Vagina (tissue), 2 donors: ENCODE measurements around the gene BCL2L14. TPM values are rescaled to one million over a fixed set of nuclear protein-coding genes. Genes with fewer than 3 reads are reported as not detected.

Source experiments
- DNase-seq, 2 donors: peaks; one replicate each; pipeline ENCODE4 v3.0.0-alpha.2; 2017; ENCODE audit errors: extremely low spot score in 2 of 2
- H3K27ac ChIP-seq: fragments of 200-600 bp; sonication (generic); one replicate; pipeline ENCODE4 v1.5.1; 2019
- H3K27me3 ChIP-seq: fragments of 200-600 bp; sonication (generic); one replicate; pipeline ENCODE4 v1.5.1; 2019
- H3K36me3 ChIP-seq, 2 donors: fragments of 200-600 bp; sonication (generic); one replicate each; pipeline ENCODE4 v1.5.1; 2017 to 2019
- H3K4me1 ChIP-seq: fragments of 200-600 bp; sonication (generic); one replicate; pipeline ENCODE4 v1.5.1; 2019
- H3K4me3 ChIP-seq, 2 donors: fragments of 200-600 bp; sonication (generic); 1 replicate in 1 of 2; 2 replicates in 1 of 2; pipeline ENCODE4 v1.5.1; 2016 to 2019
- H3K9me3 ChIP-seq: fragments of 200-600 bp; sonication (generic); one replicate; pipeline ENCODE4 v1.5.1; 2019
- POLR2A ChIP-seq, 2 donors: fragments of 450-650 bp; IDR thresholded peaks; one replicate each; pipeline ENCODE4 v1.6.1; 2017; ENCODE audit warnings: antibody characterized with exemption in 2 of 2, mild to moderate bottlenecking in 2 of 2, moderate library complexity in 2 of 2
- POLR2AphosphoS5 ChIP-seq, 2 donors: sonication (generic); formaldehyde crosslinking; IDR thresholded peaks; one replicate each; pipeline ENCODE4 v1.9.0; 2017; ENCODE audit warnings: antibody characterized with exemption in 2 of 2, mild to moderate bottlenecking in 2 of 2, low read depth in 1 of 2; ENCODE audit not compliant: insufficient read depth in 1 of 2
- intact Hi-C: fragments of 100-400 bp; cut with DNase I; formaldehyde crosslinking; loops from one replicate; pipeline ENCODE4 v1.15.1; 2023
- total RNA-seq: library from RNA; depleted of rRNA; stranded (reverse); fragments of >200 nt; gene quantifications from one replicate; pipeline ENCODE4 v1.2.3, GENCODE V29; 2016
- TF ChIP-seq, protein P1 (sequence below), 3 experiments: fragments of 450-650 bp in 2 of 3; fragments of 200-600 bp in 1 of 3; sonication (generic) in 1 of 3; IDR thresholded peaks; one replicate each; pipeline ENCODE4 v1.5.1; 2017 to 2019; ENCODE audit warnings: antibody characterized with exemption in 3 of 3, mild to moderate bottlenecking in 2 of 3, moderate library complexity in 2 of 3

The BCL2L14 gene
- total RNA-seq, 1 donor from 2014 or later, result not detected

DNA sequence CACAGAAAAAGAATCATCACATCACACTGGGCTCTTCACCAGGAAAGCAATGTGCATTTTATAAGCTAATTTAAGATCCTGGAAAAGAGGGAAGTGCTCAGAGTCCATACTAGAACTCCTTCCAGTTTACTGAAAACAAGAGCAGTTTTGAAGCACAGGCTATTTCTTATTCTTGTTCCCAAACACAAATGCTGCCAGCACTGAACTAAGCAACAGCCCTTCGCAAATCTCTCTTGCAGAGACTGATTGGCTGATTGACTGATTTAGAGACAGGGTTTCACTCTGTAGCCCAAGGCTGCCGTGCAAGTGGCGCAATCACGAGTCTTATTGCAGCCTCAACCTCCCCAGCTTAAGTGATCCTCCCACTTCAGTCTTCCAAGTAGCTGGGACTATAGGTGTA is 44.8 kb downstream of the BCL2L14 start:
- H3K27ac ChIP-seq, result peak overlapping the region; percentile 12
- no peaks in the 10 kb centered on the region for H3K27me3 ChIP-seq
- intact Hi-C loops, result no loop called here
- TF ChIP-seq POLR2AphosphoS5 (IDR thresholded peaks at IDR 0.05; ENCODE audit: insufficient read depth in 1 of 2, low read depth in 1 of 2) (no peak), POLR2A (IDR thresholded peaks at IDR 0.05) (no peak)
- TF ChIP-seq, protein P1, sequence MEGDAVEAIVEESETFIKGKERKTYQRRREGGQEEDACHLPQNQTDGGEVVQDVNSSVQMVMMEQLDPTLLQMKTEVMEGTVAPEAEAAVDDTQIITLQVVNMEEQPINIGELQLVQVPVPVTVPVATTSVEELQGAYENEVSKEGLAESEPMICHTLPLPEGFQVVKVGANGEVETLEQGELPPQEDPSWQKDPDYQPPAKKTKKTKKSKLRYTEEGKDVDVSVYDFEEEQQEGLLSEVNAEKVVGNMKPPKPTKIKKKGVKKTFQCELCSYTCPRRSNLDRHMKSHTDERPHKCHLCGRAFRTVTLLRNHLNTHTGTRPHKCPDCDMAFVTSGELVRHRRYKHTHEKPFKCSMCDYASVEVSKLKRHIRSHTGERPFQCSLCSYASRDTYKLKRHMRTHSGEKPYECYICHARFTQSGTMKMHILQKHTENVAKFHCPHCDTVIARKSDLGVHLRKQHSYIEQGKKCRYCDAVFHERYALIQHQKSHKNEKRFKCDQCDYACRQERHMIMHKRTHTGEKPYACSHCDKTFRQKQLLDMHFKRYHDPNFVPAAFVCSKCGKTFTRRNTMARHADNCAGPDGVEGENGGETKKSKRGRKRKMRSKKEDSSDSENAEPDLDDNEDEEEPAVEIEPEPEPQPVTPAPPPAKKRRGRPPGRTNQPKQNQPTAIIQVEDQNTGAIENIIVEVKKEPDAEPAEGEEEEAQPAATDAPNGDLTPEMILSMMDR (IDR thresholded peaks at IDR 0.05), result no peak
- H3K36me3 ChIP-seq, result peaks cover 0 to under 1% of the 10 kb centered on the region in 2 donors
- H3K9me3 ChIP-seq, result no peaks in the 10 kb centered on the region
- DNase-seq, result no peak
- no peaks in the 10 kb centered on the region for H3K4me1 ChIP-seq
- no peak overlapping the region for H3K4me3 ChIP-seq

DNA sequence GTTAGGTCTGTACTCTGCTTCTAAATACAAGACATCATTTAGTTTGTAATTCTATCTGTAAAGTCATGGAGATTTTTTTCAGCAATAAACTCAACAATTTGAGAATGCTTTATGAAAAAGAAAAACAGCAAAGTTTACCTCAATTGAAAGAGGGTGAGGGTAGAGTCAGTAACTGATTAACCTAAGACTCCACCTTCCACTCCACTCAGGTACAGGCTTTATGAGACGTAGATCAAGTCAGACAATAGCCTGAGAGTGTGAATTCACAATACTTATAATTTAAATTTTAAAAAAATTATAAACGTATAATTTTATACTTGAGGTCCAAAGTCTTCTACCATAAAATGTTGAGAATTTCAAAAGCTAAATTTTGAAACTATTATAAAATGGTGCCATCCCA is 45.9 kb downstream of the BCL2L14 start:
- no peak for DNase-seq
- Histone ChIP-seq H3K27ac (no peak overlapping the region), H3K36me3 (peaks cover 0 to 8% of the 10 kb centered on the region in 2 donors), H3K9me3 (no peaks in the 10 kb centered on the region), H3K4me3 (no peak overlapping the region), H3K27me3 (no peaks in the 10 kb centered on the region), H3K4me1 (no peaks in the 10 kb centered on the region)
- intact Hi-C loops, result no loop called here
- TF ChIP-seq POLR2A (IDR thresholded peaks at IDR 0.05), result no peak
- TF ChIP-seq POLR2AphosphoS5 (IDR thresholded peaks at IDR 0.05; ENCODE audit: insufficient read depth in 1 of 2, low read depth in 1 of 2), result no peak
- TF ChIP-seq, protein P1 (IDR thresholded peaks at IDR 0.05), result no peak

GRCh38 chr12:12121061-12121460 is 50.3 kb downstream of the BCL2L14 start:
- Histone ChIP-seq H3K27me3 (no peaks in the 10 kb centered on the region), H3K36me3 (peaks cover 0 to 36% of the 10 kb centered on the region in 2 donors), H3K27ac (no peak overlapping the region), H3K4me3 (no peak overlapping the region), H3K4me1 (no peaks in the 10 kb centered on the region), H3K9me3 (no peaks in the 10 kb centered on the region)
- TF ChIP-seq POLR2AphosphoS5 (IDR thresholded peaks at IDR 0.05; ENCODE audit: insufficient read depth in 1 of 2, low read depth in 1 of 2), result no peak
- TF ChIP-seq, protein P1 (IDR thresholded peaks at IDR 0.05), result no peak
- no peak for TF ChIP-seq POLR2A (IDR thresholded peaks at IDR 0.05)
- no peak for DNase-seq
- intact Hi-C loops, result no loop called here

DNA sequence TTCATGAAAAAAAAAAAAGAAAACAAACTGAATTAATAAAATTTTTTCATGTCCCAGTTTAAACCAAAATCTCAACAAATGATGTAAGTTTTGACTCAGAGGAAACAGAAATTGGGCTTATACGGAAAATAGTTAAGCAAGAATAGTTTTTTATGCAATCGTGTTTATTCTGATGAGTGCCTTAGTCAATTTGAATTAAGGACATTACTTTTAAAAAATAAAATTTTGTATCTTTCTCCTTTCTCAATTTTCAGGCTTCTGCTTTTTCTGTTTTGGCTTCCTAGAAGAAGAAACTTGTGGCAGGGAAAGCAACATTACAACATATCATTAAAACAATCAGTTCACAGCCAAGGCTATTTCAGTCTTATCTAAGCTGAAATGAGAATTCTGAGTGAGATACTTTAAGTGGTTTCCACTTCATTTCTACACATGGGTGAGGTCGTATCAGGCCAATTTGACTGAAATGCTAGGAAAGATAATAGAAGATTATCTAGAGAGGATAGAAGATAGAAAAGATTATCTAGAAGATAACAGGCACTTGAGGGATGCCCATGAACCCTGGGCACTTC is 52.4 kb downstream of the BCL2L14 start:
- TF ChIP-seq POLR2A (IDR thresholded peaks at IDR 0.05), result no peak
- TF ChIP-seq, protein P1 (IDR thresholded peaks at IDR 0.05), result no peak
- Histone ChIP-seq H3K27me3 (no peaks in the 10 kb centered on the region), H3K4me3 (no peak overlapping the region), H3K9me3 (no peaks in the 10 kb centered on the region), H3K36me3 (peaks cover 0 to 39% of the 10 kb centered on the region in 2 donors), H3K27ac (peak overlapping the region; percentile 34), H3K4me1 (no peaks in the 10 kb centered on the region)
- intact Hi-C loops, result no loop called here
- DNase-seq, result no peak

GRCh38 chr12:12126551-12126950 is 55.8 kb downstream of the BCL2L14 start:
- H3K9me3 ChIP-seq, result no peaks in the 10 kb centered on the region
- no peaks in the 10 kb centered on the region for H3K27me3 ChIP-seq
- no peaks in the 10 kb centered on the region for H3K4me1 ChIP-seq
- DNase-seq, result no peak
- H3K36me3 ChIP-seq, result peaks cover 0 to 41% of the 10 kb centered on the region in 2 donors
- no peak overlapping the region for H3K27ac ChIP-seq
- TF ChIP-seq POLR2AphosphoS5 (IDR thresholded peaks at IDR 0.05; ENCODE audit: insufficient read depth in 1 of 2, low read depth in 1 of 2), result no peak
- no peak for TF ChIP-seq POLR2A (IDR thresholded peaks at IDR 0.05)
- TF ChIP-seq, protein P1 (IDR thresholded peaks at IDR 0.05), result no peak
- no peak overlapping the region for H3K4me3 ChIP-seq
- intact Hi-C loops, result no loop called here
